ENCODE data around the gene DYRK4.

The DYRK4 gene

DNA sequence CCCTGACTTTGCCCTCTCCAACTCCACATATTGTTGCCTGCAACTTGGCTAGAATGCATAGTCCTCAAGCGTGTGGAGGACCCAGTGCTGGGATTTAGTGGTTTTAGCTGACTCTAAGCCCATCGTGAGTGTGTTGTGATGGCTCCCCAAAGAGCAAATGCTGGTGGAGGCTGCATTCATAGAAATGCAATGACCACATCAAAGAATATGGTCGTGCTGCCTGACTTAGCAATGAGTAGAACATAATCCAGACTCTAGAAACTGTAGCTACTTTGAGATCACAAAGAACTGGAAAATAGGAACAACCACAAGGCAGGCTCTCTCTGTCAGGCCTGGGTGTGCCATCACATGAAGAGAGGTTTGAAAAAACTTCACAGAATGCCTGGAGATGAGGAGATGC lies 1.3 kb downstream of the DYRK4 start:
- DNase-seq (ENCODE audit: extremely low spot score, insufficient read length, low read depth) (no peak), FAIRE-seq (no peak)

DNA sequence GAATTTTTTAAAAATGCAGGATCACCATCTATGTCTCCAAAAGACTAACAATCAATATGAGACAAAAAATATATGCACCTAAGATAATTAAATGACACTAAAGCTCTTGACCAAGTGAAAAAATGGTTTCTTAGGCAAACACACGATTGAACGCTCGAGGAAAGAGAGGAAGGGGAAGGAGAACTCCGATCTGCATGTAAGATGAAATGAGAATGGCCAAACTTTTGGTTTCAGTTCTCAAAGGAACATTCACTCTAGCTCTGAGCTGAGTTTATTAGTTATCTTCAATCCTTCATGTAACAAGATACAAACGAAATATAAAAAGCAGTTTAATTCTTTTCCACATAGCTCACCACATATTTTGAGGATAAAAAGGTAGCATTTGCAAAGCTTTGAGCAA lies 2.8 kb downstream of the DYRK4 start:
- peak; percentile 95 for FAIRE-seq

DNA sequence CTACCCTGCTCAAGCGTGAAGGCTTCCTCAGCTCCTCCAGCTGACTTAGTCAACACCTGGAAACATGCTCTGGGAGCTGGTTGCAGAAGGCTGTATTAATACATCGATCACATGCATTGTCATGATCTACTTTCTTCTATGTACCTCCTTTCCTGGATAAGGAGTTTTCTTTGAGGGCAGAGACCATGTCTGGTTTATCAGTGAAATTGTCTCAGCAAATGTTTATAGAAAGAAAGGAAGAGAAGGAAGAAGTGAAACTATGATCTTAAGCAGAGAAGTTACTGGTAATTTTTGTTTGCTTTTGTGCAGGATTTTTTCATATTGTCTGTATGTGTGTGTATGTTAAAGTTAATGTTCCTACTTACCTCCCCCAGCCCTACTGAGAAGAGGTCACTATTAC lies 4.5 kb downstream of the DYRK4 start:
- DNase-seq (ENCODE audit: extremely low spot score, insufficient read length, low read depth) (no peak), FAIRE-seq (peak; percentile 87)

More for the DNA sequence above, 2.8 kb downstream of the DYRK4 start:
- no peak for DNase-seq (ENCODE audit: extremely low spot score, insufficient read length, low read depth)

DNA sequence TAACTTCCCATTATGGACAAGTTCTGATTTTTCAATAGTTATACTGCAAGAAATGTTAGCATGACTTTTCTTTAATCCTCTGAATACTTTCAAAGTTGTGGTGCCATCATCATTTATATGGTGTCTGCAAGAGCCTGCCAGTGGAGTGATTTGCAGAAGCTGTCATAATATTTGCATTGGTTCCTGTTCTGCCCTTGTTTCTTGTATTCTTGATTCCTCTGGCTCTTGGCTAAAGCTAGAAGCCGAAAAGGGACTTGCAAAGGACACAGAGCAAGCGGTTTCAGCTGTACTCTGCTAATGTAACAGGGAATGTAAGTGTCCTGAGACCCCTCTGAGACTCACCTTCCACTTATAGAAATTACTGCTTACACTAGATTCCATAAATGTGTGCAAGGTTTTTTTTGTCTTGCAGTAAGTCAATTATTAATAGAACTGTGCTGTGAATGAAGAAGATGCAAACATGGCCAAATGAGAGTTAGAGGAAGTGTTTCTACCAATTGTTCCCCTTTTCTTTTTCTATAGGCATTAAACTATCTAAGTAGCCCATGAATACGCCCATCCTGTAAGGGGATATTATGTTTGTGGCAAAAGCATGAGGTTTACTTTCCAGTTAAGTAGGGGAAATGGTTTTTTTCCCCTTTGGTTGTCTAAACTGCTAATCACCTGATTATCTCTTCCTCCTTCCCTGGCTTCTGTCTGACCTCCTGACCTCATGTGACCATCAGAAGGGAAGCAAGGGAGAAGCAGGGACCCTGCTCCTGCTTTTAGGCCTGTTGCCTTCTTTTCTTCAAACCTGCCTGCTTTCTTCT lies 5.3 kb downstream of the DYRK4 start:
- DNase-seq (ENCODE audit: extremely low spot score, insufficient read length, low read depth) (no peak), FAIRE-seq (peak; percentile 89)

DNA sequence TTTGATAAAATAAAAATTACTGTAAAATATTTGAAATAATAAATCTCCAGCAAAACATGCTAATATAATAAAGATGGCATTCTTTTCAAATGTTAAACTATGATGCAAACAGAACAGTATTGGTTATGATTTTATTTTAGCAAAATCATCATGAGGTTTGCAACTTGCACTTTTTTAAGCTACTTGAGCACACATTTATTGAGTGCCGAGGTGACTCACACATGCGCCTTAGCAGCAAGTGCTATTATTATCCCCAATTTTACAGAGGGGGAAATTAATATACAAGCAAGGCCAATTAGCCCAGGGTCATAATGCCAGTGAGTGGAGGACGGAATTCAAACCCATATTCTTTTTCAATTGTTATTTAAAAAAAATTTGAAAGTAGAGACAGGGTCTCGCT lies 7.3 kb downstream of the DYRK4 start:
- no peak for FAIRE-seq
- no peak for DNase-seq (ENCODE audit: extremely low spot score, insufficient read length, low read depth)

DNA sequence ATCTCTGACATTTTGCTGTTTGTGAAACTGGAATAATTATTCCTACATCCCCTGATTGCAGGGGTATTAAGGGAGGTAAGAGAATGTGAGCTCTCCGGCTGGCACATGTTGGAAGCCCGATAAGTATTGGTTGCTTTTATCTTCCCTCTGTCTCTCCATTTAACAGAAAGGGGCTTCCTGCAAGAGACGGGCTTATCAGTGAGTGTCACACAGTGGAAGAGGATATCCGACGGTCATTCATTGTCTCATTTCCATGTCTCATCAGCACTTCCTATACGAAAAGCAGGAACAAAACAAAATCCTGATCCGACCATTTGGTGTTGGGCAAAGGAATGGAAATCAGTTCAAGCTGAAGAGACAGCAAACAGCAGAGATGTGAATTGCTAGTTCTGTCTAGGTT lies 10.7 kb downstream of the DYRK4 start:
- FAIRE-seq: no peak
- no peak for DNase-seq (ENCODE audit: extremely low spot score, insufficient read length, low read depth)

DNA sequence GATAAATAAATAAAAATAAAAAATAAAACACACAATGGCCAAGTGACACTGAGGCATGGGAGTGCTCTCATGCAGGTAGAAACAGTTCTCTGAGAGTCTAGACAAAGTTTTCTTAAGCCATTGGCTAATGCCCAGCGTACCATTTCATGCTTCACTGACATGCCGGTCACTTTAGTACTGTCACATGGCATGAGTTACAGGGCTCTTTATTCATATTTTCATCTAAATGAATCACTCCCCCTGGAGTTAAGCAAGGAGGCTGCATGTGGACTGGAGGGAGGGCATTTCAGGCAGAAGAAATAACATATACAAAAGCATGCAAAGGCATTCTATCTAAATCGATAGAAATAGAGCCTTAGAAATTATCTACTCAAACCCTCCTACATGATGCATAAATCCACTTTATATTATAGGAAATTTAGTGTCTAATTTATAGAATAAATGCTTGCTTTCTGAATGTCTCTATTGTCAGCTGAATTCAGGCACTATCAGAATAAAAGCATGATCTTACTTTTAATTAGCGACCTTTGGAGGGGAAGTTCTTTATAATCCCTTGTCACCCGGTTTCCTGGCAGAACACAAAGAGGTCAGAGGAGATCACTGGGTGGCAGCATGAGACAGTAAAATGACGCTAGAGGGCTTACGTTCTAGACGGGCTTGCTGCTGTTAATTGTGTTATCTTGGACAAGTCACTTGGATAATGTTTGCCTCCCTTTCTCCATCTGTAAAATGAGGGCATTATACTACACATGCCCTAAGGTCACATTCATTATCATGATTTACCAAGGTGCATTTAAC lies 17.5 kb downstream of the DYRK4 start:
- DNase-seq (ENCODE audit: extremely low spot score, insufficient read length, low read depth) (no peak), FAIRE-seq (peak; percentile 44)

DNA sequence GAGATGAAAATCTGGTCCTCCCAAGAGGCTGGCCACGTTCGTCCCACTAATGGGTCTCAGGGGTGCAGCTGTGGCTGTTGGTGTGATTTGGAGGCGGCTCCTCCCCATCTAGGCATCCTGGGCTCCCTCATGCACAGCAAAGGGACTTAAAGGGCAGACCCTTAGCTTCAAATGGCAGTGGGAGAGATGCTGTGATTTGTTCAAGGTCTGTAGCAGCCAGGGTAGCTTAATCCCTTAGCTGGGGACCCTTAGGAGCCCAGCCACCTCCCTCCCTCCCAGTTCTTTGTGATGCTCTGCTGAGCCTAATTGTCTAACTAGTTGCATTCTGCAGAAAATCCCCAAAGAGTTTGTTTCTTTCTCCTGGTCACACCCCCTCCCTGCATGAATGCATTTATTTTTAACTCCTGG lies 18.3 kb downstream of the DYRK4 start:
- FAIRE-seq (no peak), DNase-seq (ENCODE audit: extremely low spot score, insufficient read length, low read depth) (no peak)

DNA sequence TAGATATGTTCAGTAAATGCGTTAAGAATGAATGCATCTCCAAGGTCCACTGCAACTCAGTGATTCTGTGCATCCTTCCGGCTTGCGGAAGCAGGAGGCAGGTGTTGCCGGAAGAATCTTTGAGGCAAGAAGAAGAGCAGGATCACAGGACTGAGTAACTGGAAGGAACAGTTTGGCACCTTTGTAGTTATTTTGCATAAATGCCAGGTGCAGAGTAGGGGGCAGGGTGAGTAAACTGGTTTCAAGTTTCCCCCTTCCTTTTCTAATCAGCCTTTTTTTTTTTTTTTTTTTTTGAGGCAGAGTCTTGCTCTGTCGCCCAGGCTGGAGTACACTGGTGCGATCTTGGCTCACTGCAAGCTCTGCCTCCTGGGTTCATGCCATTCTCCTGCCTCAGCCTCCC lies 22.3 kb downstream of the DYRK4 start:
- no peak for DNase-seq (ENCODE audit: extremely low spot score, insufficient read length, low read depth)

DNA sequence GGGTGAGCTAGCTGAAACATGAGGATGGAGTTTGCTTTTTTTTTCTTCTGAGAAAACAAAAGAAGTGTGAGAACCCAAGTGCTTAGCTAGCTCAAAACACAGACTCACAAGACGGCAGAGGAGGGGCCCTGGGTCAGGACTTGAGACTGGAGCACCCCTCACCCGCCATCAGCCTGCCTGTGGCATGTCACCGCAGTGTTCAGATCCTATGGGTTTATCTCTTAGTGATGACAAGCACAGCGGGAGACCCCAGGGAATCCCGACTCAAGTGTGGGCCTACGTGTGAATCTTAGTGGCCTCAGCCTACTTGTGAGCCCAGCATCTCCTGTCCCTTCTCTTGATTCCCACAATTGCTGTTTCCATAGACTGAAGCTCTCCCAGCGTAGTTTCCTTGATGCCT lies 22.9 kb downstream of the DYRK4 start:
- FAIRE-seq: no peak
- no peak for DNase-seq (ENCODE audit: extremely low spot score, insufficient read length, low read depth)

More for the DNA sequence above, 22.3 kb downstream of the DYRK4 start:
- FAIRE-seq: peak; percentile 21

DNA sequence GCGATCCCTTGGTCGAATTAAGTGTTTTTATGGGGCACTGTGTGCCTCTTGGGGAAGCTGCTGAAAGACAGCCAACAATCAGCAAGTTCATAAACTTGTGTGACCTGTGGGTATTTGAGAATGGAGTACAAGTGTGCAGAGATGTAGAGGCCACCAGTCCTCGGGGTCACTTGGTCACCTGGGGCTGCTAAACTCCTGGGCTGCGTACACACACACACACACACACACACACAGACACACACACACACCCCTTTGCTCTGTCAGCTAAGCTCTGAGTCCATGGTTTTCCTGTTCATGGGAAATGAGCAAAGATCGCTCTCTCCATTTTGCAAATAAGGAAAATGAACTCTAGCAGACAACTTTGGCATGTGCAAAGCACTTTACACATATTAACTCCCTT lies 24.5 kb downstream of the DYRK4 start:
- no peak for FAIRE-seq
- no peak for DNase-seq (ENCODE audit: extremely low spot score, insufficient read length, low read depth)

DNA sequence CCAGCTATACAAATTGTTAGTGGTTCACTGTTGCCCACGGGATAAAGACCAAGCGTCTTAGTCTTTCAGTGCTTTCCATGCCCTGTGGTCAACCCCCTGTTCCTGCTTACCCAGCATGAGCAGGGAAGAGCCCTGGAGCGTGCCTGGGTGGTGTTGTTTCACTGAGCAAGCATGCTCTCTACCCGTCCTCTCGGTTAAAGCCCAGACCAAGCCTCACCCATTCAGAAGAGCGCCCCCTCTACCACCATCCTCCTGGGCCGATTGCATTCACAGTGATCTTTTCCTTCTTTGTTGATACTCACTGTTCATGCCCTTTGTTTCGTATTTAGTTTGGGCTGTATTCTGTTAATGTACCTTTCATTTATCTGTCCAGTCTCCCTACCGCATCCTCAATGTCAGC lies 25.1 kb downstream of the DYRK4 start:
- DNase-seq (ENCODE audit: extremely low spot score, insufficient read length, low read depth) (no peak), FAIRE-seq (no peak)

DNA sequence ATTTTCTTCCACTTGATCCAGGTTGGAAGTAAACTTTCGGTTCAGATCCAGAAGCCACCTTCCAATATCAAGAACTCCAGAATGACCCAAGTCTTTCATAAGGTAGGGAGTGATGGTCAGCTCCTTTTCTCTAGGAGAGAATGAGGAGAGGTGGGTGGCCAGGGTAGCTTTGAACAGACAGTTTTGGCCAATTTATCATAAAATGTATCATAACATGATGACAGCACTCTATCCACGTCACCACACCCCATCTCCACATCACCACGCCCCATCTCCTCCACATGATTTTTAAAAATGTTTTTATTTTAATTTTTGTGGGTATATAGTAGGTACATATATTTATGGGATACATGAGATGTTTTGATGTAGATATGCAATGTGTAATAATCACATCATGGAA lies 26.9 kb downstream of the DYRK4 start:
- DNase-seq (ENCODE audit: extremely low spot score, insufficient read length, low read depth): no peak
- FAIRE-seq: no peak

DNA sequence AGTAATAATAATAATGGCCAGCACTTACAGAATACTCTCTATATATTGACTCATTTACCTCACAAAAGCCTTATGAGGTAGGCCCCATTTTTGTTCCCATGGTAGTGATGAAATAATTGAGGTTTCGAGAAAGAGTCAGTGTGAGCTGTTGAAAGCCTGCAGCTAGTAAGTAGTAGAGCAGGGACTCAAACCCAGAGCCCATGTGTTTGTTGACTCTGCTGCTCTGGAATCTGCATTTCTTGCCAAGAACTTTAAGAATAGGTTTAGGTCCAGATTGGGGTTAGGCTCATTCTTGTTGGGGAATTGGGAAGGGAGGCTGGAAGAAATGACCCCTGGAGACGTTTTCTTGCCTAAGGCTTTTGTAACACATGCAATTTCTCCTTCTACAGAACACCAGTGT lies 27.9 kb downstream of the DYRK4 start:
- DNase-seq (ENCODE audit: extremely low spot score, insufficient read length, low read depth) (no peak), FAIRE-seq (no peak)

DNA sequence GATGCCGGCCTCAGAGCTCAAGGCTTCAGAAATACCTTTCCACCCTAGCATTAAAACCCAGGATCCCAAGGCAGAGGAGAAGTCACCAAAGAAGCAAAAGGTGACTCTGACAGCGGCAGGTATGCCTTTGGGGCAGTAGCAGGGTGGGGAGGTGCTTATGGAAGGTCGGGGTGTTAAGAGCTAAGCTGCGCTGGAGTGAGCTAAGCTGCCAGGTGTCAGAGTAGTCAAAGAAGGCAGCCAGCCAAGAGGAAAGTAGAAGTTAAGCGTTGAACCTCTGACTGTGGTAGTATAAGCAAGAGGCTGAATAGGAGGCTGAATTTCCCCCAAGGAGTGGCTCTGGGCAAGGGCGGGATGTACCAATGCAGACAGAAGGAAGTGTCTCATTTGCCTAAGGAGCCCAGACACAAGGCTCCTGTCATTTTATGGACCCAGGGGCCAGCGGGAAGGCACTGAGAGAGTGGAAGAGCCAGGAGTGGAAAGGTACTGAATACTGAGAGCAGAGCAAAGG lies 29.2 kb downstream of the DYRK4 start:
- no peak for FAIRE-seq
- DNase-seq (ENCODE audit: extremely low spot score, insufficient read length, low read depth): no peak

DNA sequence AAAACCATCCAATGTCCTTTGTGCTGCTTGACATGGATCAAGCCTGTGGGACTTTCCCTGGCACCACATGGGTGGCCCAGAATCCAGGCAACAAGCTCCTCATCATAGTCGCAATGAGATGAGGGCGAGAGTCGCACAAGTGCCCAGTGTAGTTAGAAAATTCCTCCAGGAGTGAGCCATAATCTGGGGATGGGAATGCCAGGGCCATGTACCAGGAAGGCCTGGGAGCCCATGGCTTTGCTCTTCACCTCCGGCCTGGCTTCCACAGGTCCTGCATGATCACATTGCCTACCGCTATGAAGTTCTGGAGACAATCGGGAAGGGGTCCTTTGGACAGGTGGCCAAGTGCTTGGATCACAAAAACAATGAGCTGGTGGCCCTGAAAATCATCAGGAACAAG lies 33.9 kb downstream of the DYRK4 start:
- FAIRE-seq: no peak
- no peak for DNase-seq (ENCODE audit: extremely low spot score, insufficient read length, low read depth)

DNA sequence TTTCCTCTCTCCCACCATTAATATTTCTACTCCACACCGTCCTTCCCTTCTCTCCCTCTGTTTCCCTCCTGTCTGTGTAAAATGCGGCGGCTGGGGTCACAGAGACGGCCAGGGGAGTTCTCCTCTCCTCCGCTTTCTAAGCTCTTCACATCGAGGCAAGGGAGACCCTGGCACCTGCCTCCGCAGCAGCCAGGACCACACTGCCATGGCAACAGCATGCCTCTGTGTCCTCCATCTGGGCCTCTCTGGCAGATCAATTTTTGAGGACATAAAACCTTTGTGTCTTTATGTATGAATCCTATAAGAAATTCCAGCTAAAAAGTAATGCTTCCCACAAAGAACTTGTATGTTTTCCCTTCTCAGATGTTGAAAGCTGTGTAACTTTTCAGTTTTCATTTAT lies 41.4 kb downstream of the DYRK4 start:
- no peak for FAIRE-seq
- no peak for DNase-seq (ENCODE audit: extremely low spot score, insufficient read length, low read depth)

DNA sequence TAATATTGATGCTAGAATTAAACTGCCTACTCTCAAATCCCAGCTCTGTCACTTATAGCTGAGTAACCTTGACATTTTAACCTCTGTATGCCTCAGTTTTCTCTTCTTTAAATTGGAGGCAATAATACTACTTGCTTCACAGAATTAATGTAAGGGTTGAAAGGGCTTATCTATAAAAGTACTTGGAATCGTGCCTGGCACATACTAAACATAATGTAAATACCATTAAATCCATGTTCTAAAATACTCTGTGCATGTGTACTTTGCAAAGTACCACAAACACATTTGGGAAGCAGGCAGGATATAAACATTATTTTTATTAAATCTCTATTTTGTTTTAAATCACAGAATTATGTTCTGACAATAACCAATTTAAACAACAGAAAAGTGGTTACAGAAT lies 41.9 kb downstream of the DYRK4 start:
- DNase-seq (ENCODE audit: extremely low spot score, insufficient read length, low read depth) (no peak), FAIRE-seq (no peak)

DNA sequence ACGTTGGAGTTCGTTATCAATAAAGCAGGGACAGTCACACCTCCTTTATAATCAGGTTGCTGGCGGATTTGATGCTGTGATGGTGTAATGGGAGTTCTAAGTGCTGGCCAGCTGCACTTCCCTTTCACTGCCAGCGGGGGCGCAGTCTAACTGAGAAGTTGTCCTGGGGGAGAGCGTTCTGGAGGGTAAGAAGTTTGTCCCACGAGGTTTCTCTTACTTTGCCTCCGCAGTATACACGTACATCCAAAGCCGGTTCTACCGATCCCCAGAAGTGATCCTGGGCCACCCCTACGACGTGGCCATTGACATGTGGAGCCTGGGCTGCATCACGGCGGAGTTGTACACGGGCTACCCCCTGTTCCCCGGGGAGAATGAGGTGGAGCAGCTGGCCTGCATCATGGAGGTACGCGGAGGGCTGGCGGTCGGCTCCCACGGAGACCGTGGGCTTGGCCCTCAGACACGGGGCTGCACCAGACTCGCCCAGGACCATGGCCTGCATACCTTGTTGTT lies 42.7 kb downstream of the DYRK4 start:
- DNase-seq (ENCODE audit: extremely low spot score, insufficient read length, low read depth) (peak; percentile 67), FAIRE-seq (peak; percentile 98)

DNA sequence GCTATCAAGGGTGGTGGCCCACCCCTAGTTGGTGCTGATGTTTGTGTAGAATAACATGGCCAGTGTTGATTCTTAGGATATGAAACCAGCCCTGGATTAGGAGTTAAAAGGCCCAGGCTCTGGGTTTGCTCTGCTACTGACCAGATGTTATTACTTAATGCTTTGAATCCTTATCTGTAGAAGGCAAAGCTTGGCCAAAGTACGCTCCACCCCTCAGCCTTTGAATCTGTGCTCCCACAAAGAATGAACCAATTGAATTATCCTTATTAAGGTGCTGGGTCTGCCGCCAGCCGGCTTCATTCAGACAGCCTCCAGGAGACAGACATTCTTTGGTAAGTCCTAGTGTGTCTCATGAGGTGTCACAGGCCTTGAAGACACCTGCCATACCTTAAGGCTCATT lies 45.0 kb downstream of the DYRK4 start:
- DNase-seq (ENCODE audit: extremely low spot score, insufficient read length, low read depth): no peak
- FAIRE-seq: no peak

DNA sequence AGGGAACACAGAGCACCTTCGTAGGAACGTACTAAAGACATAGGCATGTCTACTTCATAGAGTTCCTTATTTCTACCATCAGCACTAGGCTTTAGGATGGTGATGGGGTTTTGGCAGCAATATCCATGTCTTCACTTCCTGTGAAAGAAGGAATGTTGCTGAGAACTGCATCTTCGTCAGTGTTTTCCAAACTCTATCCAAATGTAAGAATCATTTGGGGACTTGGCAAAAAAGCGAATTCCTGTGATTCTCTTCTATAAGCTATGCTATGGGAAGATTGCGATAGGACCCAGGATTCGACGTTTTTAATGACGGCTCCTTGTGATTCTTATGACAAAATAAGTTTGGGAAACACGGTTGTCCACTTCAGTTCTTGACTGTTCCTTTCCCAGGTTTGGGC lies 47.1 kb downstream of the DYRK4 start:
- FAIRE-seq (no peak), DNase-seq (ENCODE audit: extremely low spot score, insufficient read length, low read depth) (no peak)

Data from GM18507 (cell line).